GM12801 (cell line): ENCODE measurements around the gene ZNF546.

Experiments
- TF ChIP-seq, protein P1 (sequence below): IDR thresholded peaks from one replicate; pipeline ENCODE4 v1.5.1; 2011; ENCODE audit warnings: control low read depth; ENCODE audit not compliant: insufficient read length; ENCODE audit errors: extremely low read depth

The ZNF546 gene

DNA sequence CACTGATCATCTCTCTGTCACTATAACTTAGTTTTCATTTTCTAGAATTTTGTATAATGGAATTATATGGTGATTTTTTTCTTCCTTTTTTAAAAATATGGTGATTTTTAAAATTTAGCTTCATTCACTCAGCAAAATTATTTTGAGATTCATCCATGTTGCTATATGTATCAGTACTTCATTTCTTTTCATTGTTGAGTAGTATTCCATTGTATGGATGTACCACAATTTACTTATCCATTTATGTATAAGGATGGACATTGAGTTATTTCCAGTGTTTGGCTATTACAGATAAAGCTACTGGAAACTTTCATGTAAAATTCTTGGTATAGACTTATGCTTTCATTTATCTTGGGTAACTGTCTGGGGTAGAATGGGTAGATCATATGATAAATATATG, 12.8 kb downstream of the ZNF546 start:
- TF ChIP-seq, protein P1, sequence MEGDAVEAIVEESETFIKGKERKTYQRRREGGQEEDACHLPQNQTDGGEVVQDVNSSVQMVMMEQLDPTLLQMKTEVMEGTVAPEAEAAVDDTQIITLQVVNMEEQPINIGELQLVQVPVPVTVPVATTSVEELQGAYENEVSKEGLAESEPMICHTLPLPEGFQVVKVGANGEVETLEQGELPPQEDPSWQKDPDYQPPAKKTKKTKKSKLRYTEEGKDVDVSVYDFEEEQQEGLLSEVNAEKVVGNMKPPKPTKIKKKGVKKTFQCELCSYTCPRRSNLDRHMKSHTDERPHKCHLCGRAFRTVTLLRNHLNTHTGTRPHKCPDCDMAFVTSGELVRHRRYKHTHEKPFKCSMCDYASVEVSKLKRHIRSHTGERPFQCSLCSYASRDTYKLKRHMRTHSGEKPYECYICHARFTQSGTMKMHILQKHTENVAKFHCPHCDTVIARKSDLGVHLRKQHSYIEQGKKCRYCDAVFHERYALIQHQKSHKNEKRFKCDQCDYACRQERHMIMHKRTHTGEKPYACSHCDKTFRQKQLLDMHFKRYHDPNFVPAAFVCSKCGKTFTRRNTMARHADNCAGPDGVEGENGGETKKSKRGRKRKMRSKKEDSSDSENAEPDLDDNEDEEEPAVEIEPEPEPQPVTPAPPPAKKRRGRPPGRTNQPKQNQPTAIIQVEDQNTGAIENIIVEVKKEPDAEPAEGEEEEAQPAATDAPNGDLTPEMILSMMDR: no peak

DNA sequence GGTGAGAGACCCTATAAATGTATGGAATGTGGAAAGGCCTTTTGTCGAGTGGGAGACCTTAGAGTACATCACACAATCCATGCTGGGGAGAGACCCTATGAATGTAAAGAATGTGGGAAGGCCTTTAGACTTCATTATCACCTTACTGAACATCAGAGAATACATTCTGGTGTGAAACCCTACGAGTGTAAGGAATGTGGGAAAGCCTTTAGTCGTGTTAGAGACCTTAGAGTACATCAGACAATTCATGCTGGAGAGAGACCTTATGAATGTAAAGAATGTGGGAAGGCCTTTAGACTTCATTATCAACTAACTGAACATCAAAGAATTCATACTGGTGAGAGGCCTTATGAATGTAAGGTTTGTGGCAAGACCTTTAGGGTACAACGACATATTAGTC, 17.1 kb downstream of the ZNF546 start:
- TF ChIP-seq, protein P1: no peak

DNA sequence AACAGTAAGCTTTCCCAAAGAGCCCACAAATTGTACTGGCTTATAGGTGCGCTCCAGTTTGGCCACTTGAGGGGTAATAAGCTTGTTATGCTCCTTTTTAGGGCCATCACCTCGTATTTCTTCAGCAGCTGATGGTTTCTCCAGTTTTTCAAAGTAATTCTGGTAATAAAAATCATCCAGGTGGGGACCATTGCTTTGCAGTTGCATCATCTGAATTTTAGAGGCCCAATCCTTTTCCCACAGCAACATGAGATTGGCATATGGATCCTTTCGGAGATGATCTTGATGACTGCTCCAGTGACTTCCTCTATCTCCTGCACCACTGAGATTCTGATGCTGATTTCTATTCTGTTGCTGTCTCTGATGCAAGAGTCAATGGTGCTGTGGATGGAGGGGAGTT, 27.1 kb downstream of the ZNF546 start:
- TF ChIP-seq, protein P1: no peak

DNA sequence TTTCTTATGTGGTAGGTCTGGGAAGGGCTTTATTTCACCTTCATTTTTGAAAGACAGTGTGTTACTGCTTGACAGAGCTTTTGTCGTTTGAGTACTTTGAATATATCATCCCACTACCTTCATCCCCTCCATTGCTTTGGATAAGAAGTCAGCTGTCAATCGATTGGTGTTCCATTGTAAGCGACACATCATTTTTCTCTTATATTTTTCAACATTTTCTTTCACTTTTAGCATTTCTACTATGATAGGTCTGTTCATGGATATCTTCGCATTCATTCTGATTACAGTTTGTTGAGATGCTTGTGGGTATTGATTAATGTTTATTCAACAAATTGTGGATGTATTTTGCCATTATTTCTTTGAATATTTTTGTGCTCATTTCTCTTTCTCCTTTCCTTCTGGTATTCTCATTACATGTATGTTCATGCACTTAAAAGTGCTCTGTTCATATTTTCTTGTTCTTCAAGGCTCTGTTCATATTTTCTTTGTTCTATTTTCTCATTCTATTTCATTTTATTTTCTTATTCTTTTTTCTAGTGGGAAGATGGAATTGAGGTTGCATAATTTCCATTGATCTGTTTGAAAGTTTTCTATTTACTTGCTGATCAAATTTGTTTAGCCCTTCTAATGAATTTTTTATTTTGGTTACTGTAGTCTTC, 29.2 kb downstream of the ZNF546 start:
- TF ChIP-seq, protein P1: no peak

DNA sequence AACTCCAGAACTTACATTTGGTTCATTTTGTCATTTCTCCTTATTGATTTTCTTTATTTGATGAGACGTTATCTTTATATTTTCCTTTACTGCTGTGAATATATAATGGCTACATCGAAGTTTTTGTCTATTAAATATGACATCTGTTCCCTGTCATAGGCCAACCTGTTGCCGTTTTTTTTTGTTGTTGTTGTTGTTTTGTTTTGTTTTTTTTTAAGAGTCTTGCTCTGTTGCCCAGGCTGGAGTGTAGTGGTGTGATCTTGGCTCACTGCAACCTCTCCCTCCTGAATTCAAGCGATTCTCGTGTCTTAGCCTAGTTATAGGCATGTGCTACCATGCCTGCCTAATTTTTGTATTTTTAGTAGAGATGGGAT, 29.7 kb downstream of the ZNF546 start:
- TF ChIP-seq, protein P1: no peak

DNA sequence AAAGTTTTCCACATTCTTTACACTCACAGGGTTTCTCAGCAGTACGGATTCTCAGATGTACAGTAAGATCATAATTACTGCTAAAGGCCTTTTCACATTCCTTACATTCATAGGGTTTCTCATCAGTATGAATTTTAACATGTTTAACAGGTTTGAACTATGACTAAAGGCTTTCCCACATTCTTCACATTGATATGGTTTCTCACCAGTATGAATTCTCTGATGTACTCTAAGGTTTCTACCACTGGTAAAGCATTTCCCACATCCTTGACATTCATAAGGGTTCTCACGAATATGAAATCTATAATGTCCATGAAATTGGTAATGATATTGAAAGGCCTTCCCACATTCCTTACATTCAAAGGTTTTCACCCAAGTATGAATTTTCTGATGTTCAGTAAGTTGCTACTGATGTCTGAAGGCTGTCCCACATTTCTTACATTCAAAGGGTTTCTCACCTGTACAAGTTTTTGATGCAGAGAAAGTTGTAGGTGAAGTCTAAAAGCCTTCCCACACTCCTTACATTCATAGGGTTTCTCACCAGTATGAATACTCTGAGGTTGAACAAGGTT, 37.2 kb downstream of the ZNF546 start:
- TF ChIP-seq, protein P1: no peak

DNA sequence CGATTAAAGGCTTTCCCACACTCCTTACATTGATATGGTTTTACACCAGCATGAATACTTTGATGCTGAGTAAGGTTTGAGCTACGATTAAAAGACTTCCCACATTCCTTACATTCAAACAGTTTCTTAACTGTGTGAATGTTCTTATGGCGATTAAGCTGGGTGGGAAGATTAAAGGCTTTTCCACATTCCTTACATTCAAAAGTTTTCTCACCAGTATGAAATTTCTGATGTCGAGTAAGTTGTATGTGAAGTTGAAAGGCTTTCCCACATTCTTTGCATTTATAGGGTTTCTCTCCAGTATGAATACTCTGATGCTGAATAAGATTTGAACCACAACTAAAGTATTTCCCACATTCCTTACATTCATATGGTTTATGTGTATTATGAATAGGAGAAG, 39.1 kb downstream of the ZNF546 start:
- TF ChIP-seq, protein P1: no peak
